SK-N-SH treated with all-trans-retinoic acid at 6 μM for 48 hours (cell line): ENCODE data around the gene CYS1.

Source experiments
- ESRRG ChIP-seq: fragments of 250-450 bp; sonication (Bioruptor Pico); IDR thresholded peaks from 2 replicates; pipeline ENCODE4 v1.6.1; 2021; ENCODE audit warnings: mild to moderate bottlenecking
- RARB ChIP-seq: fragments of 250-450 bp; sonication (Bioruptor Pico); IDR thresholded peaks from 2 replicates; pipeline ENCODE4 v1.8.0; 2021; ENCODE audit warnings: mild to moderate bottlenecking, moderate library complexity
- SNAI2 ChIP-seq: fragments of 250-450 bp; sonication (Bioruptor Pico); IDR thresholded peaks from 2 replicates; pipeline ENCODE4 v1.5.0; 2020; ENCODE audit warnings: mild to moderate bottlenecking, moderate library complexity
- ZFP30 ChIP-seq: fragments of 450-650 bp; formaldehyde crosslinking; IDR thresholded peaks from 2 replicates; pipeline ENCODE4 v1.5.0; 2022; ENCODE audit warnings: mild to moderate bottlenecking, moderate library complexity
- TF ChIP-seq, protein P1 (sequence below): fragments of 250-450 bp; sonication (Bioruptor Pico); IDR thresholded peaks from 2 replicates; pipeline ENCODE4 v1.8.0; 2020; ENCODE audit warnings: mild to moderate bottlenecking, moderate library complexity, borderline replicate concordance

DNA sequence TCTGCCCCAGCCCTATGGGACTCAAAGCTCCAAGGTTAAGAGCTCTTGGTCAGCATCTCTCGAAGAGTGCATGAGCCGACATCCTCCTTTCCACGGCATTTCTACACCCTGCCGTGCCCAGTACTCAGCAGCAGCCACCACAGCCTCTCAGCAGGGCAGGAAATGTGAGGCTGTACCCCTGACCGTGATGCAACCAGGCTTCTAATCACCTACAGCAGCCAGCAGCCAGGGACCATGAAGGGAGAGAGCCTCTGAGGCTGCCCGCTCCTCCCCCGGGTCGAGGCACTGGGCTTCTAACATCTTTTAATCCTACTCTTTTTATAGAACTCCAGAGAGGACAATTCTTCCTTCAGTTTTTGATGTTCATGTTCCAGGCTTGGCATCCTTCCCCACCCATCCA lies 6.5 kb downstream of the CYS1 start:
- TF ChIP-seq ZFP30 (CRISPR knock-in tag) (no peak), RARB (CRISPR knock-in tag) (no peak), SNAI2 (CRISPR knock-in tag) (no peak), ESRRG (CRISPR knock-in tag) (no peak)
- TF ChIP-seq, protein P1, sequence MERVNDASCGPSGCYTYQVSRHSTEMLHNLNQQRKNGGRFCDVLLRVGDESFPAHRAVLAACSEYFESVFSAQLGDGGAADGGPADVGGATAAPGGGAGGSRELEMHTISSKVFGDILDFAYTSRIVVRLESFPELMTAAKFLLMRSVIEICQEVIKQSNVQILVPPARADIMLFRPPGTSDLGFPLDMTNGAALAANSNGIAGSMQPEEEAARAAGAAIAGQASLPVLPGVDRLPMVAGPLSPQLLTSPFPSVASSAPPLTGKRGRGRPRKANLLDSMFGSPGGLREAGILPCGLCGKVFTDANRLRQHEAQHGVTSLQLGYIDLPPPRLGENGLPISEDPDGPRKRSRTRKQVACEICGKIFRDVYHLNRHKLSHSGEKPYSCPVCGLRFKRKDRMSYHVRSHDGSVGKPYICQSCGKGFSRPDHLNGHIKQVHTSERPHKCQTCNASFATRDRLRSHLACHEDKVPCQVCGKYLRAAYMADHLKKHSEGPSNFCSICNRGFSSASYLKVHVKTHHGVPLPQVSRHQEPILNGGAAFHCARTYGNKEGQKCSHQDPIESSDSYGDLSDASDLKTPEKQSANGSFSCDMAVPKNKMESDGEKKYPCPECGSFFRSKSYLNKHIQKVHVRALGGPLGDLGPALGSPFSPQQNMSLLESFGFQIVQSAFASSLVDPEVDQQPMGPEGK: no peak
